Activated effector memory CD4-positive, alpha-beta T cell treated with Interleukin-2 at 50 U/mL for 16 hours (primary cell): Measurements from ENCODE around the gene RPLP1.
A peak's percentile ranks its signal among the peaks of the same experiment; 100 is the strongest.
"Not testable (repeated sequence)": the region's sequence is repeated elsewhere in the genome, so short reads cannot be mapped to it uniquely, and the experiment has no call there.

Experiments
- DNase-seq: peaks from one replicate; pipeline ENCODE4 v3.0.0-alpha.2; 2020

The RPLP1 gene

DNA sequence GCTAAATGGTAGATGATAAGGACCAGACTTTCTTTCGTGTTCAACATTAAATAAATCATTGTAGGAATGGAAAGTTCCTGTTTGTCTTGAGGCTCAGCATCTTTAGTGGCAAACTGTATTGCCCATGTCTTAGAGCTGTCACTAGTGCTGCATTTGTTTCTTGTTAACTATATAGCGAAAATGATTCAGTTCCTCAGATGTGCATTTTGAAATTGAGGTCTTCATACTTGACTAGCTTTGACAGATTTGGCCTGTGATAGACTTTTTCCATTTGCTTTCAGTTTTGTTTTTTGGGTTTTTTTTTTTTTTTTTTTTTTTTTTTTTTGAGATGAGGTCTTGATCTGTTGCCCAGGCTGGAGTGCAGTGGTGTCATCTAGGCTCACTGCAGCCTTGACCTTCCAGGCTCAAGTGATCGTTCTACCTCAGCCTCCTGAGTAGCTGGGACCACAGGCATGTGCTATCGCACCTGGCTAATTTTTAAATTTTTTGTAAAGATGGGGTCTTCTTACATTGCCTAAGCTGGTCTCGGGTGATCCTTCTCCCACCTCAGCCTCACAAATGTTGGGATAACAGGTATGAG, 9.5 kb upstream of the RPLP1 start:
- no peak for DNase-seq

DNA sequence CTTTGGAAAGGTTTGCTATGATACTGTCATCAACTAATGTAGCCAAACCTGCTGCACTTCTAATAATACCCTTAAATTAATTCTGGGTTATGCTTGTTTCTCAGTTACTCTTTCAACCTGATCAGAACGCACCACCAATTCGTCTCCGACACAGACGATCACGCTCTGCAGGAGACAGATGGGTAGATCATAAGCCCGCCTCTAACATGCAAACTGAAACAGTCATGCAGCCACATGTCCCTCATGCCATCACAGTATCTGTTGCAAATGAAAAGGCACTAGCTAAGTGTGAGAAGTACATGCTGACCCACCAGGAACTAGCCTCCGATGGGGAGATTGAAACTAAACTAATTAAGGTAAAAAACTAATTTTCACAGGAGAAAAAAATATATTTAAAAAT, 7.9 kb upstream of the RPLP1 start:
- no peak for DNase-seq

DNA sequence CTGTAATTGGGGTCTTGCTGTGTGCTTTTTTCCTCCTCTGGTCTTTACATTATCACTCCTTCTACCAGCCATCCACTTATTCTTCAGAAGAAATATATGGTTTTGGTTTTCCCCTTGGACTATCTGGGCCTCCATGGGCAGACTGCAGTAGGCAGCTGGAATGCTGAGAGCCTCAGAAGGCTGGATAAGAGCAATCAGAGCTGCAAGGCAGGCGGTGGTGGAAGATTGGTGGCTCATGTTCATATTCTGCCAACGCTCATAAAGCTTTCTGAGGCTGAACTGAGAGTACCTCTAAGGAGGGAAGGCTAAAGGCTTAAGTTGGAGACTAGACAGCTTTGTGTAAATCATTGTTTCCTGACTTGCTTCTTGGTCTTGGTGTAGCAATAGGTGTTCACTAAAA, 5.7 kb upstream of the RPLP1 start:
- DNase-seq = no peak

DNA sequence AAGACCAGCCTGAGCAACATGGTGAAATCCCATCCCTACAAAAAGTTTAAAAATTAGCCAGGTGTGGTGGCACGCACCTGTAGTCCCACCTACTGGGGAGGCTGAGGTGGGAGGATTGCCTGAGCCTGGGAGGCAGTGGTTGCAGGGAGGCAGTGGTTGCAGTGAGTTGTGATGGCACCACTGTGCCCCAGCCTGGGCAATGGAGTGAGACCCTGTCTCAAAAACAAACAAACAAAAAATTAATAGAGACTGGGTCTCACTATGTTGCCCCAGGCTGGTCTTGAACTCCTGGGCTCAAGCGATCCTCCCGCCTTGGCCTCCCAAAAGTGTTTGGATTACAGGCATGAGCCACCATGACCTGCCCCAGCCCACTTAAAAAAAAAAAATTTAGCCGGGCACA, 2.4 kb upstream of the RPLP1 start:
- DNase-seq = not testable (repeated sequence)

DNA sequence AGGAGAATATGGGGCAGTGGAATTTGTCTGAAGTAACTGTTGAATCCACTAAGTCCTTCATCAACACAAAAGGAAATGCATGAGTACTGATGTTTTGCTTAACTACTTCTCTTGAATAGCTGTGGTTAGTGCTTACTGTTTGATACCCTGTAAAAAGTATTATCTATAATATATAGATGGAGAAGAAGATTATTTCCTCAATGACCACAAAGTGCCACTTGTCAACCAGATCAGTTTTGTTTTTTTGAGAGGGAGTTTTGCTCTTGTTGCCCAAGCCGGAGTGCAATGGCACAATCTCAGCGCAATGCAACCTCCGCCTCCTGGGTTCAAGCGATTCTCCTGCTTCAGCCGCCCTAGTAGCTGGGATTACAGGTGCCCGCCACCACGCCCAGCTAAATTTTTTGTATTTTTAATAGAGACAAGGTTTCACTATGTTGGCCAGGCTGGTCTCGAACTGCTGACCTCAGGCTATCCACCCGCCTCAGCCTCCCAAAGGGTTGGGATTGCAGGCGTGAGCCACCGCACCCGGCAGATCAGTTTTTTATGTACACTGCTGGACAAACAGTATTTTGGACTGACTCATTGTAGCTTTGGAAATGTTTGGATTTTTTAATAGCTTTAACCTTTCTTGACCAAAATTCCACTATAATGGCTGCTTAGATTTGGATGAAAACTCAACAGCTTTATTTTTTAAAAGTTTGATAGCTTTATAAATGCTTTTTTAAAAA, 1.5 kb upstream of the RPLP1 start:
- no peak for DNase-seq

DNA sequence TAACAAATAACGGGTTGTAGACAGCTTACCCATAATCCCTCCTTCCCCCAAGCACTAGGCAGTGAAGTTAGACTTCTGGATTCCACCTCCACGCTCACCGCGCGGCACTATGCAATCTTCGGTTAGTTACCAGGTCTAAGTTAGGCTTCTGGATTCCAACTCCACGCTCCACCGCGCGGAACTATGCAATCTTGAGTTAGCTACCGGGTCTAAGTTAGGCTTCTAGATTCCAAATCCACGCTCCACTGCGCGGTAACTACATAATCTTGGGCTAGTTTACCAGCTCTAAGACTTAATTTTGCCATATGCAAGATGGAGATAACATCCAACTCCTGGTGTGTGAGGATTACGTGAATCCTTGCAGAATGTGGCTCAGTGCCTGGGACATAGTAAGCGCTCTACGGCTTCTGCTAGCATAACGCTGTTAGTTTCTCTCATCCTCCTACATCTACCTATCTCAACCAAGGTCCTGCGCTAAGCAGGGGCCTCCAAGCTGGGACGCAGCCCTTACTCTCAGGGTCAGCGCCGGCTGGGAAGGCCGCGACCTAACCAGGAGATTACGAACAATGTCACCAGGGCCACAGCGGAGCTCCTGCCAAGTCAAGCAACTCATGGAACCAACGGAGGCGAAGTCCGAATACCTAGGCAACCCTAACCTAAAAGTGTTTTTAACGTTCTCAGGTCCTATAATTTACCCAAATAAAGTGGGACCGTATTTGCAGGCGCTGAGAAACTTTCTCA, 497 bp upstream of the RPLP1 start:
- no peak for DNase-seq

DNA sequence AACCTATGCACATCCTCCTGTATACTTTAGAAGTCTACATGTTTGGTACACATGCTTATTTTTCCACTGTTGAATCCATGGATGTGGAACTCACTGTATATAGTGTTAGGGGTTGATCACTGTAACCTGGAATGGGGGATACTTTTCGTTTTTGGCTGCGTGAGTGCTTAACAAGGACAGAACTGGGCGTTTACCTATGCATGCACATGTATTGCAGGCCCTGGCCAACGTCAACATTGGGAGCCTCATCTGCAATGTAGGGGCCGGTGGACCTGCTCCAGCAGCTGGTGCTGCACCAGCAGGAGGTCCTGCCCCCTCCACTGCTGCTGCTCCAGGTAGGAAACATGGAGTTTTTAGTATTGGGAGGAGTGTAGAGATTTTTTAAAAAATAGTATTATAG, 2.3 kb downstream of the RPLP1 start:
- DNase-seq = no peak

DNA sequence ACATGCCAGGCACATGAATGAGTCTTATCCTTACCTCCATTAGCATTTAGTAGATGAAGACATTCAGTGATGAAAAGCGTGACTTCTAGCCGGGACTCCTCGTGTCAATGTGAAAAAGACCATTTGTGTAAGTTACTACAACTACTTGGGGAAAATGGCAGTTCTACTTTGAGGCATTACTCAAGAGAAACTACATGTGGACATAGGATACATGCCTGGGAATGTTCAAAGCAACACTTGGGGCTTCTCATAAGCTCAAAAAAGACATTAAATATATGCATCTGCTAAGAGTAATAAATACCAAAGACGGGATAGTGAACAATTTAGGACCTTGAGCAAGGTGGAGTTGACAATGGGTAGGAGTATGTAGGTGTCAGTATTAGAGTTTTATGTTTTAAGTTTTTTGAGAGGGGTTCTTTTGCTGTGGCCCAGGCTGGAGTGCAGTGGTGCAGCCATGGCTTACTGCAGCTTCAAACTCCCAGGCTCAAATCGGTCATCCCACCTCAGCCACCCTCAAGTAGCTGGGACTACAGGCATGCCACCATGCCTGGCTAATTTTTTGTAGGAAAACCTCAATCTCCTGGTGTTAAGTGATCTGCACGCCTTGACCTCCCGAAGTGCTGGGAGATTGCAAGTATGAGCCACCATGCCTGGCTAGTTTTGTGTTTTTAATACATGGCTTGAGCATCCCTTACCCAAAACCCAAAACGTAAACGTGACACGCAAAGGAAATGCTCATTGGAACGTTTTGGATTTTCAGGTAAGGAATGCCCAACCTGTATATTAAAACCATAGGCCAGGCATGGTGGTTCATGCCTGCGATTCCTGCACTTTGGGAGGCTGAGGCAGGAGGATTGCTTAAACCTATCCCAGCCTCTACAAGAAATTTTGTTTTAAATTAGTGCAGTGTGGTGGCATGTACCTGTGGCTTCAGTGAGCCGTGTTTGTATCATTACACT, 3.9 kb downstream of the RPLP1 start:
- DNase-seq = no peak

DNA sequence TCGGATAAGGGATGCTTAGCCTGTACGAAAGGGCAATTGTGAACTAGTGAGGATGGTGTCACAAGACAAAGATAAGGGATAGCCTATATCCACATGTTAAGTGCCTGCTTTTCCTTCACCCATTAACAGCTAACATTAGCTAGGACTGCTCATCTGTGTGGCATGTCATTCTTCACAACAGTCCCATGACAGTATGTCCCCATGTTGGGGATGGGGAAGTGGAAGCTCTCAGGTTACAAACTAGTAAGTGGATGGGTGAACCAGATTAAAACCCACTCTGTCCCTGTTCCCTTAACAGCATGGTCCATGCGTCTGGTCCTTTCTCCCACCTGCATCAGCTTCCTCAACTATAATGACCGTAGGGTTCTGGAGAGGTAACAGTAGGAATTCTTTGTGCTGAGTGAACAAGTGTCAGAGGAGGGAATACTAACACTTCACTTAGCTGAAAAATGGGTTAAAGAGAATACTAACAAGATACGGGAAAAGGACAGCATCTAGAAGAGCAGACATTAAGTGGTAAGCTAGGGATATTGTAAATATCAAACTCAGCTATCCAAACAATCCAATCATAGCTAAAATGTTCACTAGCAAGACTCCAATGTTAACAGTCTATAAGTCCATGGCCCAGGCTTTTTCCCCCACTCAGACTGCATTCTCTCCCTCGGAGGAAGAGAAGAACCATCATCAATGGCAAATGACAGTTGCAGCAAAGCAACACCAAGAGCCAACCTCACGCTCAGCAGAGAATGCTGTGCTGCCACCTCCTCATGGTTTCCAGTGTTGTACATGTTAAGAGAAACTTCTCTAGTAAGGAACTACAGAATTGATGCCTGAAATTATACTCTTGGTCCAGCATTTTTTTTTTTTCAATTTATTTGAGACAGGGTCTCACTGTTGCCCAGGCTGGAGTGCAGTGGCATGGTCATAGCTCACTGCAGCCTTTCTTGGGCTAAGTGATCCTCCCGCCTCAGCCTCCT, 5.0 kb downstream of the RPLP1 start:
- DNase-seq = no peak

DNA sequence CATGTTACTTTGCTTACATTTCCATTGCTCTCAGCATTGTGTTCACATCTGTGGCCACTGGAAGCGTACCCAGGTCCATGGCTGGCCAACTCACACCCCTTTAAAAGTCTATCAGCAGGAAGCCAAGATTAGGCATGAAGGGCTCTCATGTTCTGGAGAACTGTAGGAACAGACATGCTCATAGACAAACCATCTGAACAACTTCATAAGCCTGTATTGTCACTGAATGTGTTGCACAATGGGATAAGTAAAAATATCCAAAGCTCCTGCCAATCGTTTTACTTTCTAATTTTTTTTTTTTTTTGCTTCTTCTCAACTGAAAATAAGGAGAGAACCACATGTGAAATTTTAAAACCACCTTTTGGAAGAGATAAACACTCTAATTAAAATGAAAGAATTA, 6.4 kb downstream of the RPLP1 start:
- no peak for DNase-seq

DNA sequence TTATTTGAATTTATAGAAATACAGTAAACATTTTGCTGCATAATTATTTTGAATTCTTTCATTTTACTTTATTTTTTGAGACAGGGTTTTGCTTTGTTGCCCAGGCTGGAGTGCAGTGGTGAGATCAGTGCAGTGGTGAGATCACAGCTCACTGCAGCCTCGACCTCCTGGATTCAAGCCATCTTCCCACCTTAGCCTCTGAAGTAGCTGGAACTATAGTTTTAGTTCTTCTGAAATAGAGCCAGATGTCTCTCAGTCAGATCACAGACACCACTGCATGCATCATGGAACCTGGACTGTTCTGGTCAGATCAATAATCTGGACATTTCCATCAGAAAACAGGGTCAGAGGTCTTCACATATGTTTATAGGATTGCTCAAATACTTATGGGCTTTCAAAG, 7.9 kb downstream of the RPLP1 start:
- no peak for DNase-seq

DNA sequence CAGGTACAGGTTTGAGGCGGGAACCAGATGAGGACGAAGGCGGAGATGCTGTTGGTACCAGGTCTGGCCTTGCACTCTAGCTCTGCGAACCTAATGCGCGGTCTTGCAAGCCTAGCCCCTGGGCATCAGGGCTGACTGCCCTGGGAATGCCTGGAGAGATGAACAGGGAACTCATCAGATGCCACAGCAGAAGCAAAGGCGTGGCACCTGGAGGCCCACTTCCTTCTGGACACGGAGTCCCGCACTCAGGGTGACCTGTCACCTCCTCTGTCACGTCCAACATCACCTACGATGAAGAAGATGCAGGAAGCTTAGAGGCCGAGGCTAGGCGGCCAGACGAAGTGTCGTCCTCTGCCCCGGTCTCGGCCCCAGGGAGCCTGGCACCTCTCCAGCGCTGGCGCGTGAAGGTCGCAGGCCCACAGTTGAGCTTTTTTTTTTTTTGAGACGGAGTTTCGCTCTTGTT, 9.4 kb downstream of the RPLP1 start:
- DNase-seq = no peak

DNA sequence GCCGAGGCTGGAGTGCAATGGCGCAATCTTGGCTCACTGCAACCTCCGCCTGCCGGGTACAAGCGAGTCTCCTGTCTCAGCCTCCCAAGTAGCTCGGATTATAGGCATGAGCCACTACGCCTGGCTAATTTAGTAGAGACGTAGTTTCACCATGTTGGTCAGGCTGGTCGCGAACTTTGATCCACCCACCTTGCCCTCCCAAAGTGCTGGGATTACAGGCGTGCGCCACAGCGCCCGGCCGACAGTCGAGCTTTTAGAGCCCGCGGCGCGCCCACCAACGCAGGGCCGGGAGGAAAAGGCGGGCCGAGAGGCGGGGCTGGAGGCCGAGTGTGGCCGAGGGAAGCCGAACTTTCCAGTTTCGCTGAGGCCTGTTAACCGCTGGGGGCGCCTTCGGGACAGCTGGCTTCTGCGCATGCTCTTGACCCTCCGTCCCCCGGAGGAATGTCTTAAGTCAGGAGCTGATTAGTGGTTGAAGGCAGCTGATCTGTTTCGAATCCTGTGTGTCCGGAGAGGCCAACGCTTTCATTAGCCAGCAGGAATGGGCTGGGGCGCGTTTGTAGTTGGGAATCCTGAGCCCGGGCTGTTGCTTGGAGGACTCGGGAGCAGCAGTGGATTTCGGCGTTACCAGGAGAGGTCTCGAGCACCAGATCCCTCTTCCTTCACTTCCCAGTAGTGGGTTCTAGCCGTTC, 10.0 kb downstream of the RPLP1 start:
- DNase-seq = peak; percentile 87

DNA sequence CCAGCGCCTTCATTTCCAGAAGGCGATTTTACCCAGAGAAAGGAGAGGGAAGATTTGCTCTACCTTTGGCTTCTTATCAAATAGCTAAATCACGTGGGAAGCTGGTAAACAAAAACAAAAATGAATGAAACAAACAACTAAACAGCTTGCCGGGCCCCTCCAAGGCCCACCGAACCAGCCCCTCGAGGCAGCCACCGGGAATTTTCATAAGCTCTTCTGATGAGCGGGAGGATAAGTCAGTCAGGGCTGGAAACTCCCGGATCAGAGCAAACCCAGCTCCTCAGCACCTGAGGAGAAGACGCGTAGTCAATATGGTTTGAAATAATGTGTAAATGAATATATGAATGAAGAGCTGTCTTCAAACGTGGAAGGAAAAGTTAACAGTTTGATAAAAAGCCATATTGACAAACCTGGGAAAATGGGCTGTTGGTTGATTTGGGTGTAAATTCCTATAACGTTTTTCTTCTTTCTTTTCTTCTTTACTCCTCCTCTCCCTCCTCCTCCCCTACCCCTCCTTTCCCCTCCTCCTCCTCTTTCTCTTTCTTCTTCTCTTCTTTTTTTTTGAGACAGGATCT, 10.7 kb downstream of the RPLP1 start:
- no peak for DNase-seq

DNA sequence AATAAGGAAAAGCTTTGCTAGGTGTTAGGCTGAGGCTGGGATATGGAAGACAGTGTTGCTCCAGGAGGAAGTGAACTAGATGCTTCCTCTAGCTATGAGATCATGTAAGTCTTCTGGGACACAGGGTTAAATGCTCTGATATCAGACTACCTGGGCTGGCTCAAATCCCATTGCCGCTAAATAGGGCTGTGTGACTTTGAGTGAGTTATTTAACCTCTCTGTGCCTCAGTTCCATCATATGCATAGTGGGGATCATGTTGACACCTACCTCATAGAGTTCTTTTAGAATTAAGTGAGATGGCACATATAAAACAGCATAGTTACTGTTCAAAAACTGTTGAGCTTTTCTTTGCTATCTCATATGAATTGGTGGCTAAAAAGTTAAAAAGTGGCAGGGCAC, 12.6 kb downstream of the RPLP1 start:
- no peak for DNase-seq

DNA sequence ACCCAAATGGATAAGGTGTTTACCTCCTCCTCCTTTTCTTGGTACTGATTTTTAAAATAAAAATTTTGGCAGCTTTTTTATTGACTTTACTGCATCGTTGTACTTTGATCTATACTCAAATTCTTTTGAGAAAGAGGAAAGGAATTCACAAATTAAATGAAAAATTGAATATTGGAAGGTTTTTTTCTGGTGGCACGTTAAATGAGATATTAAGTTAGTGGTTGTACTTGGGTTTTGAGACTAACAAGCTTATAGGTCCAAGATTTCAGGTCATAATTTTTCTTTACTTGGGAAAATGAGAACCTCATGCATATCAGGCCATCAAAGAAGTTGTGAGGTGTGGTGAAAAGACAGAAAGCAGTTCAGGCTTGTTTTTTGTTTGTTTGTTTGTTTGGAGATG, 14.1 kb downstream of the RPLP1 start:
- no peak for DNase-seq

DNA sequence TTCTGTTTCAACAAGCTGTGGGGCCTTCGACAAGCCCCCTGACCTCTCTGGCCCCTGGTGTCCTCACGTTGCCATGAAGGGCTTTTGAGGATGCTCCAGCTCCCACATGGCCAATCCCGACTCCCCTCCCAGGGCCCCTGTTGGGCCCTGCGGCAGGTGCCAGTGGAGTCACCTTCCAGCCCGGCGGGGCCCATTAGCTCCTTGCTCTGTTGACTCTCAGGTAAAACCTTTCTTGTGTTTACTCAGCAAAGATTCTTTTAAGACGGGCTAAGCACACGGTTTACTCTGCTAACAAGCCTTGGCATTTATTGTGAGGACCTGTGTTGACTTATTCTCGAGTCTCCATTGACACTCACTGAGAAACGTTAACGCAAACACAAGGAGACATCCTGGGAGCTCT, 15.0 kb downstream of the RPLP1 start:
- no peak for DNase-seq

DNA sequence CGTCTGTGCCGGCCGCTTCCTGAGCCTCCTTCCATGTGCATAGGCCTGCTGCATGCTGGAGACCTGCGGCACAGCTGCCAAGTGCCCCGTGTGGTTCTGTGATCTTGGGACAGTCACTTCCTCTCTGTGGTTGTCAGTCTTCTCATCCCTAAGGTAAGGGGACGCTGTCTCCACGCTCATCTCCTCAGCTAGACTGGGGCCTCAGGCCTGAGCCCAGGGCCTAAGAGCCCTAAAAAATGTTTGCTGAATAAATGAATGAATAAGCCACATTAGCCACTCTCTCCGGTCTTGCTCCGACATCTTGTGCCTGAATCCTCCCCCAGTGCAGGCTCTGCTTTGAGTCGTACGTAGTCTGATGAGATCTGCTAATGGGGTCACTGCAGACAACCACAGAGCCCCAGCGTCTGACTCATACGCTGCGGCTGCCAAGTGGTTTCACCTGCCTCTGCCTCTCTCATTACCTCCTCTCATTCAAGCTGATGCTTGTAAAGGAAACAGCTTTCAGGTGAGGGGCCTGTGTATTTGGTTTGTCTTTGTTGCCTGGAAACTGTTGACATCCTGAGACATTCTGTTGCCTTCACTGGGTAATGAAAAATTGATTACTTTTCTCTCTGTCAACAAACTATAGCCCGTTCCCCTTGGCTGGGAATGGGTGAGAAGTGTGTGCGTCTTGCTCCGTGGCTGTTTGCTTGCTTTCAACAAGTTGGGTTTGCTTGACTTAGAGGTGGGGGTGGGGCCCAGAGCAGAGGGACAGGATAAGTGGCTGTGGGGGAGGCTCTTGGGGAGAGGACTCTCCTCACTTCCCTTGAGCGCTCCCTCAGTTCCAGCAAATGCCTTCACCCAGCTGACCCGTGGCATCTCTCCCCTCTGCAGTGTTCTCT, 15.9 kb downstream of the RPLP1 start:
- peak; percentile 82 for DNase-seq

DNA sequence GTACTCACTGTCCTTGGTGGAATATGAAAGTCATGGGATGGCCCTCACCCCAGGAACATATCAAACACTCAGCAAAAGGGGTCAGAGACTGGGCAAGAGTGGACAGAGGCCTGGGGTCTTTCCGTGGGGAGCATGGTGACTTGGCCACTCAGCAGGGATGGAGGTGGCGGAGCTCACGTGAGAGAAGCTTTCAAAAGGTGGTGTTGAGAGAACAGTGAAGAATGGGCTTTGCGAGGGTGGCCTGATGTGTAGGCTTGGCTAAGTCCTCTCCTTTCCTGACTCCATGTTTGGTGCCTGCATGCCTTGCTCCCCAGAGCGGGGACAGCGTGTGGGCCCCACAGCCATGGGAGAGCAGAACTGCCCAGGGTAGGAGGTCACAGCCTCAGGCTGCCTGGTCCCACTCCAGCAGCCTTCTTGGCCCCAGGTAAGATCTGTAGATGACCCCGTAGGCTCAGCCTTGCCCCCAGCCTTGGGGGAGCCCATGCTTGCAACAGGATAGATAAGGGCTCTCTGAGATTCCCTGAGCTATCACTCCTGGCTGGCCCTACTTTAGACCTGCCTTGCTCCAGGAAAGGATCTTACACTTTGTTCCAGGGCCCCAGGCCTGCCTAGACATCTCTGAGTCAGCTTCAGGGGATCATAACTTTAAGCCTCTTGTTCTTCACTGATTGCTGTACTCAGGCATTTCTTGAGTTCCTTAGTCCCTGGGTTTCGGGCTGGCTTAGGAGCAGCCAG, 17.0 kb downstream of the RPLP1 start:
- DNase-seq = no peak
